HUES6 (cell line): Measurements from ENCODE around the gene CYP2E1.
"Not testable (repeated sequence)": the region's sequence is repeated elsewhere in the genome, so short reads cannot be mapped to it uniquely, and the experiment has no call there.

Experiments used
- H3K27ac ChIP-seq: 2 replicates; pipeline ENCODE4 v1.7.0; 2013; ENCODE audit warnings: low read depth, mild to moderate bottlenecking, low read length, inconsistent platforms
- H3K27me3 ChIP-seq: 2 replicates; pipeline ENCODE4 v1.6.1; 2013; ENCODE audit warnings: low read length; ENCODE audit not compliant: control insufficient read depth, insufficient read depth
- H3K36me3 ChIP-seq: 2 replicates; pipeline ENCODE4 v1.6.1; 2013; ENCODE audit warnings: low read length; ENCODE audit not compliant: control insufficient read depth, insufficient read depth
- H3K4me1 ChIP-seq: 2 replicates; pipeline ENCODE4 v1.6.1; 2013; ENCODE audit warnings: low read length; ENCODE audit not compliant: control insufficient read depth, insufficient read depth
- H3K4me3 ChIP-seq: 2 replicates; pipeline ENCODE4 v1.5.1; 2013; ENCODE audit warnings: low read depth, low read length
- H3K9ac ChIP-seq: one replicate; pipeline ENCODE4 v1.6.1; 2013; ENCODE audit warnings: mild to moderate bottlenecking, low read length
- H3K9me3 ChIP-seq: 2 replicates; pipeline ENCODE4 v1.6.1; 2013; ENCODE audit warnings: low read depth, low read length; ENCODE audit not compliant: control insufficient read depth, insufficient read depth

CYP2E1 gene

DNA sequence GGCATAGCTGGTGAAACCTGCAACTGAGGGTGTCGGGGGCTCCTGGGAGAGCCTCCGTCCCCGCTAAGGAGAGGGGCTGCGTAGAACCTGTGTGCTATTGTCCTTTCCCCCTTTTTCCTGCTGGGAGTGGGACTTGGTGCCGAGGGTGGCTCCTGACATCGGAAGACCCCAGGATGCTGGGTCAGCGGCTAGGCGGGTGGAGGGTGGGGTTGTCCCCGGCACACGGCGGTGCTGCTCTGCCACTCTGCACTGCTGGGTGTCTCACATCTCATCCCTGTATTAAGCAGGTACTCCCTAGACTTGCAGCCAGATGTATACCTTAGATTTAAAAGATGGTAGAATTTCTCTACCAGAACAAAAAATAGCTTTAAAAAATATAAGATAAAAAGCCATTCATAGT lies 44.9 kb downstream of the CYP2E1 start:
- Histone ChIP-seq H3K27me3 (peaks cover 25% of the 10 kb centered on the region), H3K9me3 (peaks cover 24% of the 10 kb centered on the region; the same call in 1 of the 2 replicates)
- H3K9ac ChIP-seq, H3K4me3 ChIP-seq, H3K4me1 ChIP-seq, H3K27ac ChIP-seq, H3K36me3 ChIP-seq: not testable (repeated sequence)

DNA sequence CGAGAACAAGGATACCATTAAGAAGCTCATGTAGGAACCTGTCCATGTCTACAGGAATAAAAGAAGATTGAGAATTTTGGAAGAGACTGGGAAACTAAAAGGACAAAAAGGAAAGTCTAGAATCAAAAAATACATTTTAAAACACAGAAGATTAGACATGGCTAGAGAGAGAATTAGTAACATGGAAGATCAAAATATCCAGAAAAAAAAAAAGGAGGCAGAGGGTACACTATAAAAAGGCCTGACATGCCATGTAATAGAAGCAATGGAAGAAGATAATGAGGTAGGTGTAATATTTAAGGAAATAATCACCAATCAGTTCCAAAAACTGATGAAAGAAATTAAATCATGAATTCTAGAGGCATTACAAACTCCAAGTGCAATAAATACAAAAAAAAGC lies 46.3 kb downstream of the CYP2E1 start:
- H3K36me3 ChIP-seq, H3K4me3 ChIP-seq, H3K27ac ChIP-seq, H3K4me1 ChIP-seq, H3K9ac ChIP-seq: not testable (repeated sequence)
- Histone ChIP-seq H3K9me3 (peaks cover 13% of the 10 kb centered on the region; the same call in 1 of the 2 replicates), H3K27me3 (peaks cover 12% of the 10 kb centered on the region)

DNA sequence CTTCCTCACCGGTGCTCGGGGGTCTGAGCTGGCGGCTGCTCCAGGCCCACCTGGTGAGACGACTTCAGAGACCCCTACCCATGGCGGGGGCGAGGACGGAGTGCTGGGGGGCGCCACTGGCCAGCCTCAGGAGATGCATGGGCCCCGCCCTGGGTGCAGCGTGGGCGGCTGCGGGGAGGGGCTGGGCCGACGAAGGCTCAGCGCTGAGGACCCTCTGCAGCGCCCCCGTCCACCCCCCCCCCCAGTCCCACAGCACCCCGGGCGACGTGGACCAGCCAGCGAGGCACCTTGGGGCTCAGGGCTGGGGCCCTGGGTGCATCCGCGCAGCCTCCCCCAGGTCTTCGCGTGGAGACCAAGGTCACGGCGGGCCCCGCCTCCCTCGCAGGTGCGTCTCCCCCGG lies 49.9 kb downstream of the CYP2E1 start:
- H3K4me3 ChIP-seq, H3K27ac ChIP-seq, H3K9ac ChIP-seq, H3K4me1 ChIP-seq, H3K36me3 ChIP-seq, H3K27me3 ChIP-seq: not testable (repeated sequence)
- H3K9me3 ChIP-seq = peaks cover 18% of the 10 kb centered on the region; the same call in 1 of the 2 replicates
